ENCODE data around the gene CST3.

- TF ChIP-seq CTCF (IDR thresholded peaks at IDR 0.05) (no peak), POLR2A (IDR thresholded peaks at IDR 0.05) (no peak)
Measured at GRCh38 chr20:23658989-23659609, 21.3 kb upstream of the CST3 start.

Measured in adrenal gland (tissue), 5 donors.